ENCODE results near the gene TOR4A. TPM values are rescaled to one million over a fixed set of nuclear protein-coding genes. Genes with fewer than 3 reads are reported as not detected.

Gene TOR4A
- total RNA-seq, 1 donor from 2014 or later, result 16.3 TPM

DNA sequence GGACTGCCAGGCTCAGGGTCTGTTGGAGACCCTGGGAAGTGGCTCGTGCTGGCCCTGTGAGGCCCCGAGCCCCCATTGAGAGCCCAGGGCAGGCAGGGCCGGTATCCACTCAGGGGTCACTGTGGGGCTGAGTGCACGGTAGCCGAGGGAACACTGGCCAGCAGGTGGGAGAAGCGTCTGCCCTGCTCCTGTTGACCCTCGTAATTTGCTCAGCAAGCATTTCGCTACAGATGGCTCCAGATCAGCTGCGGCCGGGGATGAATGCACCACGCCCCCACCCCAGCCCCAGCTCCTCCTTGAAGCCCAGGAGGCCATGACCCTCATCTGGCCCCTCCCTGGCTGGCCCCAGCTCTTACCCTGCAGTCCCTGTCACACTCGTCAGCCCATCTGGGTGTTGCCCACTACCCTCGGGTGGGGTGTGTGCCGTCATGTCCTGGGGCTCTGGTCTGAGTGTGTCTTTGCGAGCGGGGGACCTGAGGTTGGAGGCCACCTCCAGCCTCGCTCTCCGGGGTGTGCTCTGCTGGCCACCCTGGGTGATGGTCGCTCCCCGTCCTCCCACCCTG lies 30.6 kb downstream of the TOR4A start:
- Histone ChIP-seq H3K9me3 (replicated peaks) (no peaks in the 10 kb centered on the region), H3K27ac (replicated peaks) (no peak overlapping the region), H3K36me3 (no peaks in the 10 kb centered on the region), H3K27me3 (ENCODE audit: low read depth) (peaks cover 37% of the 10 kb centered on the region), H3K4me3 (no peak overlapping the region), H3K4me1 (peaks cover 45% of the 10 kb centered on the region)
- TF ChIP-seq, protein P1, sequence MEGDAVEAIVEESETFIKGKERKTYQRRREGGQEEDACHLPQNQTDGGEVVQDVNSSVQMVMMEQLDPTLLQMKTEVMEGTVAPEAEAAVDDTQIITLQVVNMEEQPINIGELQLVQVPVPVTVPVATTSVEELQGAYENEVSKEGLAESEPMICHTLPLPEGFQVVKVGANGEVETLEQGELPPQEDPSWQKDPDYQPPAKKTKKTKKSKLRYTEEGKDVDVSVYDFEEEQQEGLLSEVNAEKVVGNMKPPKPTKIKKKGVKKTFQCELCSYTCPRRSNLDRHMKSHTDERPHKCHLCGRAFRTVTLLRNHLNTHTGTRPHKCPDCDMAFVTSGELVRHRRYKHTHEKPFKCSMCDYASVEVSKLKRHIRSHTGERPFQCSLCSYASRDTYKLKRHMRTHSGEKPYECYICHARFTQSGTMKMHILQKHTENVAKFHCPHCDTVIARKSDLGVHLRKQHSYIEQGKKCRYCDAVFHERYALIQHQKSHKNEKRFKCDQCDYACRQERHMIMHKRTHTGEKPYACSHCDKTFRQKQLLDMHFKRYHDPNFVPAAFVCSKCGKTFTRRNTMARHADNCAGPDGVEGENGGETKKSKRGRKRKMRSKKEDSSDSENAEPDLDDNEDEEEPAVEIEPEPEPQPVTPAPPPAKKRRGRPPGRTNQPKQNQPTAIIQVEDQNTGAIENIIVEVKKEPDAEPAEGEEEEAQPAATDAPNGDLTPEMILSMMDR (IDR thresholded peaks at IDR 0.05; ENCODE audit: borderline replicate concordance), result no peak
- intact Hi-C loops (cut with micrococcal nuclease), result no loop called here
- DNase-seq, result no peak

DNA sequence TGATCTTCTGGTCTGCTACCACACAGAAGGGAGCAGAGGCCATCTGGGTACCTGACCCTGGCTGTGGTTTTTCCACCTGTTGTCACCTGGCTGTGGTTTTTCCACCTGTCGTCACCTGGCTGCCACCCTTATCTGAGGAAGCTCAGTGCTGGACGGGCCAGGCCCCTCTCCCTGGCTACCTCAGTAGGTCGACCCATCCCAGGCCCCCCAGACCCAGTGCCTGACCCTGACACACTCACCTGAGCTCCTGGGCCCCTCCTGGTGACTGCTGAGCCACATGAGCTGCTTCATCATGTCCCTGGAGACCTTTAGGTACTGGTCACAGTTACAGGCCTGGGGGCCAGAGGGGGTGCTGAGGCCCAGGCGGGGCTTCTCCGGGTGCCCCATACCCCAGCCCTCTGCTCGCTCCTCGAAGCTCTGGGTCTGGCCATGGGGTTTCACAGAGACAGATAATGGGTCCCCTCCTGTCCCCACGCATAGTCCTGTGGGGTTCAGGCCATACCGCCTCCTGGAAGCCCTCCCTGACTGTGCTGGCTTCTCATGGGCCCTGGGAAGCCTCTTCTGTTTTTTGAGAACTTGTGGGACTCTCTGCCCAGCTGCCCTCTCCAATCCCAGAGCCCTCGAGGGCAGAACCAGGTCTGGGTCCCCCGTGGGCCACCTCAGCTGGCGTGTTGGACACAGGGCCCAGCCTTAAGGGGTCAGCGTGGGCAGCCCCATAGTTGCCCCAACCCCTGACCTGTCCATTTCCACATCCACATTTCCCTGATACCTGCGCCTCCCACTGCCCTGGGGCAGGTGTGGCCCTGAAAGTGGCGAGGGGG lies 32.1 kb downstream of the TOR4A start:
- intact Hi-C loops (cut with micrococcal nuclease), result no loop called here
- DNase-seq, result peak; percentile 11
- Histone ChIP-seq H3K27ac (replicated peaks) (no peak overlapping the region), H3K9me3 (replicated peaks) (no peaks in the 10 kb centered on the region), H3K27me3 (ENCODE audit: low read depth) (peaks cover 37% of the 10 kb centered on the region), H3K36me3 (no peaks in the 10 kb centered on the region), H3K4me1 (peaks cover 32% of the 10 kb centered on the region), H3K4me3 (no peak overlapping the region)
- TF ChIP-seq, protein P1 (IDR thresholded peaks at IDR 0.05; ENCODE audit: borderline replicate concordance), result no peak

DNA sequence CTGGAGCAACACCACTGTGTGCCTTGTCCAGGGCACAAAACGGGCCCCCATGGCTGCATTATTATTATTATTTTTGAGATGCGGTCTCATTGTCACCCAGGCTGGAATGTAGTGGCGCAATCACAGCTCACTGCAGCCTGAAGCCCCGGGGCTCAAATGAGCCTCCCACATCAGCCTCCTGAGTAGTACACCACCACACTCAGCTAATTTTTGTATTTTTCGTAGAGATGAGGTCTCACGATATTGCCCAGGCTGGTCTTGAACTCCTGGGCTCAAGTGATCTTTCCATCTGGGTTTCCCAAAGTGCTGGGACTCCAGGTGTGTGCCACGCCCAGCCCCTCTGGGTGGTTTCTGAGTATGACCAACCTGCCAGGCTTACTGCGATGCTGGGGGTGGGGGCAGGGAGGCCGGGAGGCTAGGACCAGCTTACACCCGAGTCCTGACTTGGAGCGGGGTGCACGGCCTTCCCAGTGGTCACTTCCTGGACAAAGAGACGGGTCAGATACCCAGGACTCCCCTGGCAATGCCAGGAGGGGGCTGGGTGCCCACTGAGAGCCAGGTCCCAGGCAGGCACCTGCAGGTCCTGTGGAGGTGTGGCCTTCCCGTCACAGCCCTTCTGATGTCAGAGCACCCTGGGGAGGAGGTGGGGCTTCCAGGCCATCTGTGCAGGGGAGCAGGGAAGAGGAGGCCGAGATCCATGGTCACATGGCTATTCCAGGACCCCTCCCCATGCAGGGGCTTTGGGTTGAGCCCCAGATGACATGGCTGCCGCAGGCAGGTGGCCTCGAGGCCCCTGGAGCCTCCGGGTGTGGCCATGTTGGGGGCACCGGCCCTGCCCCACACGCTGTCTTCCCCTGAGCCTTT lies 32.9 kb downstream of the TOR4A start:
- DNase-seq, result peak; percentile 12
- peaks cover 32% of the 10 kb centered on the region for H3K4me1 ChIP-seq
- no peak overlapping the region for H3K27ac ChIP-seq (replicated peaks)
- H3K27me3 ChIP-seq (ENCODE audit: low read depth), result peaks cover 36% of the 10 kb centered on the region
- intact Hi-C loops (cut with micrococcal nuclease), result no loop called here
- H3K36me3 ChIP-seq, result no peaks in the 10 kb centered on the region
- TF ChIP-seq, protein P1 (IDR thresholded peaks at IDR 0.05; ENCODE audit: borderline replicate concordance), result no peak
- H3K9me3 ChIP-seq (replicated peaks), result no peaks in the 10 kb centered on the region
- H3K4me3 ChIP-seq, result no peak overlapping the region

DNA sequence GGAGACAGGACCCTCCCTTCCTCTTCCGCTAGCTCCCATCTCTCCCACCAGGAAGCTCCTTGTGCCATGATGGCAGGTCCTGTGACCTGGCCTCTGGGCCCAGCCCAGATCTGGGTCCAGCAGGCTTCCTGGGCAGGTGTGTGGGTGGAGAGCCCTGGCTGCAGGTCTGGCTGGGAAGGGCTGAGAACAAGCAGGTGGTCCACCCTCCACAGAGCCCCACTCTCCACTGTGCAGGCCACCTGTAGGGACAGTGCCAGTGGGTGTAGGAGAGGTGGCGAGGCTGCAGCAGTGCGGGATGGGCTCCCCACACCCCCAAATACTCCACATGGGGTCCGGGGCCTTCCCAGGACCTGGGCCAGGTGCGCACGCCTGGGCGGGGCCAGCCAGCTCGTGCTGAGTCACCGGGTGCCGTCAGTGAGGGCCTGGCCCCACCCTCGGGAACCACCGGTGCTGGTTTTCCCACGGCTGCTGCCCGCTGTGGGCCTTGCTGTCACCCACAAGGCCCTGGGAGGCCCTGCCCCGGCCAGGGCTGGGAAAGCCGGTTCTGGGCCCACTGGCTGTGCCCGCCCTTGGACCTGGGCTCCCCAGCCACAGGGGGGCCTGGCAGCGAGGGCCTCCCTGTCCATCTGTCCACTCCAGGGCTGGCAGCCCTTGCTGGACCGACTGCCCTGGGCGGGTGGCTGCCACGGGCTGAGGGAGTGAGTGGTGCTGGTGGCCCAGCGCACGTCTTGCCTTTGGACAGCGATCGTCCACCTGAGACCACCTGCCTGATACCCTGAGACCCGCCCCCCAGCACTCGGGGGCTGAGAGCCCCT lies 33.9 kb downstream of the TOR4A start:
- intact Hi-C loops (cut with micrococcal nuclease), result no loop called here
- Histone ChIP-seq H3K36me3 (no peaks in the 10 kb centered on the region), H3K4me3 (no peak overlapping the region), H3K9me3 (replicated peaks) (no peaks in the 10 kb centered on the region), H3K27me3 (ENCODE audit: low read depth) (peaks cover 36% of the 10 kb centered on the region), H3K4me1 (peaks cover 32% of the 10 kb centered on the region), H3K27ac (replicated peaks) (peak overlapping the region; percentile 8)
- peak; percentile 13 for DNase-seq
- TF ChIP-seq, protein P1 (IDR thresholded peaks at IDR 0.05; ENCODE audit: borderline replicate concordance), result no peak
